Neutrophil (primary cell): ENCODE results near the gene TP53BP2.

Experiments used
- H3K27ac ChIP-seq: fragments of 200-600 bp; sonication (generic); 2 replicates; pipeline ENCODE4 v1.5.1; 2016; ENCODE audit warnings: mild to moderate bottlenecking, moderate library complexity
- H3K27me3 ChIP-seq: fragments of 200-600 bp; sonication (generic); 2 replicates; pipeline ENCODE4 v1.6.0; 2016; ENCODE audit warnings: mild to moderate bottlenecking
- H3K36me3 ChIP-seq: fragments of 200-600 bp; sonication (generic); 2 replicates; pipeline ENCODE4 v1.5.1; 2017
- H3K4me1 ChIP-seq, 2 experiments: fragments of 200-600 bp in 1 of 2; sonication (generic) in 1 of 2; 1 replicate in 1 of 2; 2 replicates in 1 of 2; pipeline versions ENCODE4 v1.5.1 to v1.6.1; 2013 to 2016; ENCODE audit warnings: low read depth in 1 of 2, low read length in 1 of 2, mild to moderate bottlenecking in 1 of 2, moderate library complexity in 1 of 2; ENCODE audit not compliant: control insufficient read depth in 1 of 2, insufficient read depth in 1 of 2
- H3K4me3 ChIP-seq, 2 experiments: fragments of 200-600 bp in 1 of 2; sonication (generic) in 1 of 2; 1 replicate in 1 of 2; 2 replicates in 1 of 2; pipeline ENCODE4 v1.5.1; 2013 to 2016; ENCODE audit warnings: low read depth in 1 of 2, low read length in 1 of 2, mild to moderate bottlenecking in 1 of 2, moderate library complexity in 1 of 2
- H3K9me3 ChIP-seq: fragments of 200-600 bp; sonication (generic); 2 replicates; pipeline ENCODE4 v1.5.1; 2016
- CTCF ChIP-seq: fragments of 200-600 bp; sonication (generic); IDR thresholded peaks from 2 replicates; pipeline ENCODE4 v1.5.1; 2016; ENCODE audit warnings: antibody characterized with exemption

Gene TP53BP2

GRCh38 chr1:223754681-223755431 lies 90.9 kb downstream of the TP53BP2 start:
- Histone ChIP-seq H3K27me3 (no peaks in the 10 kb centered on the region), H3K4me3 (no peak overlapping the region), H3K36me3 (no peaks in the 10 kb centered on the region), H3K9me3 (no peaks in the 10 kb centered on the region), H3K27ac (no peak overlapping the region), H3K4me1 (peaks cover 24 to 27% of the 10 kb centered on the region in 2 experiments)
- TF ChIP-seq CTCF = no peak

- H3K36me3 ChIP-seq = no peaks in the 10 kb centered on the region
- no peaks in the 10 kb centered on the region for H3K9me3 ChIP-seq
- no peak for TF ChIP-seq CTCF
- H3K4me3 ChIP-seq = no peak overlapping the region
- peaks cover 43 to 45% of the 10 kb centered on the region in 2 experiments for H3K4me1 ChIP-seq
- peaks cover 5% of the 10 kb centered on the region for H3K27me3 ChIP-seq
- H3K27ac ChIP-seq = no peak overlapping the region
Observed at GRCh38 chr1:223752721-223753515, 92.8 kb downstream of the TP53BP2 start.

- H3K4me1 ChIP-seq = peaks cover 45 to 48% of the 10 kb centered on the region in 2 experiments
- no peak for TF ChIP-seq CTCF
- no peaks in the 10 kb centered on the region for H3K9me3 ChIP-seq
- H3K36me3 ChIP-seq = no peaks in the 10 kb centered on the region
- peaks cover 5% of the 10 kb centered on the region for H3K27me3 ChIP-seq
- H3K27ac ChIP-seq = no peak overlapping the region
- H3K4me3 ChIP-seq = no peak overlapping the region
Observed at GRCh38 chr1:223751696-223752095, 94.1 kb downstream of the TP53BP2 start.

- Histone ChIP-seq H3K36me3 (no peaks in the 10 kb centered on the region), H3K27ac (no peak overlapping the region), H3K4me1 (peaks cover 45 to 48% of the 10 kb centered on the region in 2 experiments), H3K27me3 (peaks cover 5% of the 10 kb centered on the region), H3K9me3 (no peaks in the 10 kb centered on the region), H3K4me3 (no peak overlapping the region)
- no peak for TF ChIP-seq CTCF
Observed at GRCh38 chr1:223750730-223751570, 94.8 kb downstream of the TP53BP2 start.
